Dendritic cell treated with granulocyte-macrophage colony-stimulating factor and Interleukin-4, amounts not matched to agents 40 ng/mL and 50 ng/mL, for 4 days (primary cell): ENCODE data around the gene RAP1A.
"Not testable (repeated sequence)": the region's sequence is repeated elsewhere in the genome, so short reads cannot be mapped to it uniquely, and the experiment has no call there.

Source experiments
- H3K27ac Mint-ChIP-seq: one replicate; pipeline ENCODE4 v1.8.0; 2022; ENCODE audit warnings: mild to moderate bottlenecking, mixed read lengths
- H3K27me3 Mint-ChIP-seq: one replicate; pipeline ENCODE4 v1.8.0; 2022; ENCODE audit warnings: mild to moderate bottlenecking, mixed read lengths
- H3K36me3 Mint-ChIP-seq: one replicate; pipeline ENCODE4 v1.8.0; 2022; ENCODE audit warnings: low read depth, mixed read lengths
- H3K4me1 Mint-ChIP-seq: one replicate; pipeline ENCODE4 v1.8.0; 2022; ENCODE audit warnings: low read depth, mixed read lengths
- H3K4me3 Mint-ChIP-seq: one replicate; pipeline ENCODE4 v1.8.0; 2022; ENCODE audit warnings: mild to moderate bottlenecking, moderate library complexity, mixed read lengths
- H3K9me3 Mint-ChIP-seq: one replicate; pipeline ENCODE4 v1.8.0; 2022; ENCODE audit warnings: mixed read lengths
- intact Hi-C: fragments of 100-400 bp; cut with micrococcal nuclease; formaldehyde crosslinking; loops from one replicate; pipeline ENCODE4 v1.15.0; 2022

RAP1A gene

GRCh38 chr1:111604931-111605330 lies 14.7 kb upstream of the RAP1A start:
- Mint-ChIP-seq H3K4me1 (peaks cover 58% of the 10 kb centered on the region), H3K36me3 (no peaks in the 10 kb centered on the region), H3K4me3 (no peak overlapping the region), H3K27ac (no peak overlapping the region), H3K9me3 (no peaks in the 10 kb centered on the region), H3K27me3 (no peaks in the 10 kb centered on the region)
- intact Hi-C loops: no loop called here

- H3K27me3 Mint-ChIP-seq: no peaks in the 10 kb centered on the region
- no peak overlapping the region for H3K4me3 Mint-ChIP-seq
- no peaks in the 10 kb centered on the region for H3K9me3 Mint-ChIP-seq
- H3K4me1 Mint-ChIP-seq: peaks cover 58% of the 10 kb centered on the region
- no peaks in the 10 kb centered on the region for H3K36me3 Mint-ChIP-seq
- intact Hi-C loops: no loop called here
- H3K27ac Mint-ChIP-seq: no peak overlapping the region
Observed at GRCh38 chr1:111605576-111605975, 14.0 kb upstream of the RAP1A start.

GRCh38 chr1:111606457-111607215 lies 13.0 kb upstream of the RAP1A start:
- H3K27me3 Mint-ChIP-seq, H3K27ac Mint-ChIP-seq, intact Hi-C loops: not testable (repeated sequence)

GRCh38 chr1:111608528-111608927 lies 11.1 kb upstream of the RAP1A start:
- H3K9me3 Mint-ChIP-seq, intact Hi-C loops, H3K27me3 Mint-ChIP-seq, H3K4me3 Mint-ChIP-seq, H3K27ac Mint-ChIP-seq, H3K36me3 Mint-ChIP-seq: not testable (repeated sequence)
- peaks cover 36% of the 10 kb centered on the region for H3K4me1 Mint-ChIP-seq

More at GRCh38 chr1:111606457-111607215, 13.0 kb upstream of the RAP1A start:
- peaks cover 53% of the 10 kb centered on the region for H3K4me1 Mint-ChIP-seq
- H3K36me3 Mint-ChIP-seq, H3K9me3 Mint-ChIP-seq, H3K4me3 Mint-ChIP-seq: not testable (repeated sequence)

GRCh38 chr1:111611986-111612385 lies 7.6 kb upstream of the RAP1A start:
- Mint-ChIP-seq H3K4me1 (peaks cover 37% of the 10 kb centered on the region), H3K4me3 (no peak overlapping the region), H3K36me3 (no peaks in the 10 kb centered on the region), H3K27ac (no peak overlapping the region), H3K9me3 (no peaks in the 10 kb centered on the region), H3K27me3 (peaks cover 1% of the 10 kb centered on the region)
- intact Hi-C loops: no loop called here

- Mint-ChIP-seq H3K9me3 (no peaks in the 10 kb centered on the region), H3K36me3 (peaks cover 9% of the 10 kb centered on the region), H3K27ac (peak overlapping the region; percentile 86), H3K4me3 (peak overlapping the region; percentile 11), H3K4me1 (peaks cover 55% of the 10 kb centered on the region), H3K27me3 (peaks cover 1% of the 10 kb centered on the region)
- intact Hi-C loops: no loop called here
Observed at GRCh38 chr1:111615870-111616715, 3.5 kb upstream of the RAP1A start.

- Mint-ChIP-seq H3K27me3 (peaks cover under 1% of the 10 kb centered on the region), H3K36me3 (peaks cover 29% of the 10 kb centered on the region), H3K27ac (peak overlapping the region; percentile 17), H3K4me3 (no peak overlapping the region), H3K9me3 (no peaks in the 10 kb centered on the region), H3K4me1 (peaks cover 74% of the 10 kb centered on the region)
- intact Hi-C loops: no loop called here
Observed at GRCh38 chr1:111618081-111618480, 1.5 kb upstream of the RAP1A start.

GRCh38 chr1:111618961-111619634 lies 491 bp upstream of the RAP1A start:
- H3K36me3 Mint-ChIP-seq: peaks cover 36% of the 10 kb centered on the region
- peak overlapping the region; percentile 87 for H3K4me3 Mint-ChIP-seq
- peak overlapping the region; percentile 92 for H3K27ac Mint-ChIP-seq
- no peaks in the 10 kb centered on the region for H3K9me3 Mint-ChIP-seq
- peaks cover 81% of the 10 kb centered on the region for H3K4me1 Mint-ChIP-seq
- H3K27me3 Mint-ChIP-seq: no peaks in the 10 kb centered on the region
- intact Hi-C loops: no loop called here

- H3K4me1 Mint-ChIP-seq: peaks cover 72% of the 10 kb centered on the region
- intact Hi-C loops: loop anchor here (2.0 kb wide), 2 partner anchors 28 to 112 kb away; no protein-coding TSS in a partner anchor
- peak overlapping the region; percentile 87 for H3K4me3 Mint-ChIP-seq
- H3K36me3 Mint-ChIP-seq: peaks cover 38% of the 10 kb centered on the region
- H3K27ac Mint-ChIP-seq: peak overlapping the region; percentile 92
- H3K27me3 Mint-ChIP-seq: no peaks in the 10 kb centered on the region
- no peaks in the 10 kb centered on the region for H3K9me3 Mint-ChIP-seq
Observed at GRCh38 chr1:111620441-111620971, 917 bp downstream of the RAP1A start.

- peaks cover 43% of the 10 kb centered on the region for H3K36me3 Mint-ChIP-seq
- intact Hi-C loops: loop anchor here (2.0 kb wide), 2 partner anchors 28 to 112 kb away; no protein-coding TSS in a partner anchor
Observed at GRCh38 chr1:111621050-111621449, 1.5 kb downstream of the RAP1A start.

GRCh38 chr1:111622166-111622565 lies 2.6 kb downstream of the RAP1A start:
- no peaks in the 10 kb centered on the region for H3K9me3 Mint-ChIP-seq

More at GRCh38 chr1:111621050-111621449, 1.5 kb downstream of the RAP1A start:
- Mint-ChIP-seq H3K27ac (peak overlapping the region; percentile 92), H3K4me3 (peak overlapping the region; percentile 87), H3K9me3 (no peaks in the 10 kb centered on the region), H3K27me3 (no peaks in the 10 kb centered on the region), H3K4me1 (peaks cover 72% of the 10 kb centered on the region)

GRCh38 chr1:111624382-111624781 lies 4.8 kb downstream of the RAP1A start:
- peaks cover 50% of the 10 kb centered on the region for H3K4me1 Mint-ChIP-seq
- H3K36me3 Mint-ChIP-seq: peaks cover 52% of the 10 kb centered on the region
- no peaks in the 10 kb centered on the region for H3K27me3 Mint-ChIP-seq
- H3K9me3 Mint-ChIP-seq: no peaks in the 10 kb centered on the region
- H3K27ac Mint-ChIP-seq: no peak overlapping the region
- H3K4me3 Mint-ChIP-seq: no peak overlapping the region
- intact Hi-C loops: no loop called here

More at GRCh38 chr1:111622166-111622565, 2.6 kb downstream of the RAP1A start:
- intact Hi-C loops: no loop called here
- H3K4me3 Mint-ChIP-seq: peak overlapping the region; percentile 51
- H3K27me3 Mint-ChIP-seq: no peaks in the 10 kb centered on the region
- peaks cover 60% of the 10 kb centered on the region for H3K4me1 Mint-ChIP-seq
- peaks cover 43% of the 10 kb centered on the region for H3K36me3 Mint-ChIP-seq
- H3K27ac Mint-ChIP-seq: peak overlapping the region; percentile 92

- H3K9me3 Mint-ChIP-seq: no peaks in the 10 kb centered on the region
- peaks cover 53% of the 10 kb centered on the region for H3K4me1 Mint-ChIP-seq
- no peaks in the 10 kb centered on the region for H3K27me3 Mint-ChIP-seq
- peak overlapping the region; percentile 31 for H3K27ac Mint-ChIP-seq
- peaks cover 52% of the 10 kb centered on the region for H3K36me3 Mint-ChIP-seq
- intact Hi-C loops: no loop called here
- H3K4me3 Mint-ChIP-seq: no peak overlapping the region
Observed at GRCh38 chr1:111625276-111625675, 5.7 kb downstream of the RAP1A start.
